Measurements from ENCODE around the gene SPSB2.
A peak's percentile ranks its signal among the peaks of the same experiment; 100 is the strongest.

Gene SPSB2

GRCh38 chr12:6829536-6830220, 43.4 kb downstream of the SPSB2 start:
- no peak for DNase-seq

DNA sequence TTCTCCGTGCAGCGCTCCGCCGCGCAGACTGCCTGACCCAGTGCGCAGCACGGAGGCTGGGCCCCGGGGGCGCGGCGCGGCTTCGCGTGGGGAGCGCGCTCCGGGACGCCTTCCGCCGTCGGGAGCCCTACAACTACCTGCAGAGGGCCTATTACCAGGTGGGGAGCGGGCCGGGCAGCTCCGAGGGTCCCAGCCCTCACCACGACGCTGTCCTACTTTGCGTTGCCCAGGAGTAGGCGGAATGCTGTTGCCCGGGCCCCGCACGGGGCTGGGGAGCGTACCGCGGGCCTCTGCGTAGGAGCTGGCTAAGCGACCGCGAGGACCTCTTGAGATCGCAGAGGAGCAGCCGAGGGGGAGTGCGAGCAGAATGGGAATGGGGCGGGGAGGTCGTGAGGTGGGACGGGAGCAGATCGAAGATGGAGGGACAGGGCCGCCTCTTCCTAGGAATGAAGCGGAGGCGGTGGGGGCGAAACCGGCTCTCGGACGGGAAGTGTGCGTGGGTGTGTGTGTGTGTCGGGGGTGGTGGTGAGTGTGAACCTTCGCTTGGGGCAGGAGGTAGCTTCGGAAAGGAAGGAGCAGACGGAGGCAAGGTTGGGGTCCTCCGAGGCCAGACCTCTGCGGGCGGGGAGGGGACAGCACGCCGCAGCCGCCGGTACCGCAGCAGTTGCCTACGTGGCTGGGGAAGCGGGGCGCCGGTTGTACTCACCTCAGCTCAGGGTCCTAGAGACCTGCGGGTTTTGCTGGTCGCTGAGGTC, 44.1 kb downstream of the SPSB2 start:
- no peak for DNase-seq

- DNase-seq, result peak; percentile 24
Measured at GRCh38 chr12:6827982-6828780, 44.9 kb downstream of the SPSB2 start, which contains the start of gene P3H3. P3H3 (plus strand) TSS chr12:6828407; CDS start chr12:6828441, 34 bp downstream.

- DNase-seq, result peak; percentile 63
Measured at GRCh38 chr12:6827437-6827911, 45.6 kb downstream of the SPSB2 start.

- no peak for DNase-seq
Measured at GRCh38 chr12:6826734-6827436, 46.2 kb downstream of the SPSB2 start.

DNA sequence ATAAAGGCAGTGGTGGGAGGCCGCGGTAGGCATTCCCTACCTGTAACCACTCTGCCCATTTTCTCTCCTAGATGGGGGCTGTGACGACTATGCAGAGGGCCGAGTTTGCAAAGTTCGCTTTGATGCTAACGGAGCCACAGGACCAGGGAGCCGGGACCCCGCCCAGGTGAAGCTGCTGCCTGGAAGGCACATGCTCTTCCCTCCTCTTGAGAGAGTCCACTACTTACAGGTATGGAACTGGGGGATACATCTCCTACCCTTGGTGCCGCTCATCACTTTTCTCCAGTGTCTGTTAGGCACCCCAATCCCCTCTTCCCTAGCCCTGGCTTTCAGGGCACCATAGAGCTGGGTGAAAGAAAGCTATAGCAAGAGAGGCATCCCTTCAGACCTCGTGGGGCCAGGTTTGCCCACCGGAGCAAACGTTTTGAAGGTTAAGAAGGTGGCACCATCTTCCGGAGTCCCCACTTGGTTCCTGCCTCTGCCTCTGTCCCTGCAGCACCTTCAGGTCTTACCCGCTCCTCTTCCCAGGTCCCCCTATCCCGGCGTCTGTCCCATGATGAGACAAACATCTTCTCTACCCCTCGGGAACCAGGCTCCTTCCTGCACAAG, 46.9 kb downstream of the SPSB2 start:
- DNase-seq, result no peak

GRCh38 chr12:6825398-6826124, 47.5 kb downstream of the SPSB2 start:
- DNase-seq, result peak; percentile 60

DNA sequence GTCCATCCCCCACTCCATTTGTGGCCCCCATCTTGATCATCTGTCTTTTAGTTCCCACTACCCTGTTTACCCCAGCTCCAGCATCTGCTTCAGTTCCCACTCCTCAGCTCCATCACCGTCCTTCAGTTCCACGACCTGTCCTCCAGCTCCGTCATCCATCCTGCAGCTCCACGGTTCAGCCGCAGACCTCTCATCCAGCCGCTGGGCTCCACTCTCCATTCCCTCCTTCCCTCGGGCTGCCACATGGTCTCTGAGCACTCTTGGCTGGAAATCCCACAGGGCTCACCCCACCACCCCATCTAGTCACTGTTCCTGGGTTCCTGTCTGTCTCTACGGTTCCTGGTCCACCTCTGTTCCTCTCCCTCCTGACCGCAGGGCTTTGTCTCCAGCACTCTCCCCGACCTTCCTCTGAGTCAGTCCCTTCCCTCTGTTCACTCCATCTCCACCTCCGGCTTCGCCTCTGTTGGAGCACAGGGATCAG, 48.2 kb downstream of the SPSB2 start:
- DNase-seq, result no peak

- no peak for DNase-seq
Measured at GRCh38 chr12:6824085-6824775, 48.9 kb downstream of the SPSB2 start.

- peak; percentile 20 for DNase-seq
Measured at GRCh38 chr12:6823182-6824084, 49.7 kb downstream of the SPSB2 start.

GRCh38 chr12:6822426-6823135, 50.5 kb downstream of the SPSB2 start:
- no peak for DNase-seq

DNA sequence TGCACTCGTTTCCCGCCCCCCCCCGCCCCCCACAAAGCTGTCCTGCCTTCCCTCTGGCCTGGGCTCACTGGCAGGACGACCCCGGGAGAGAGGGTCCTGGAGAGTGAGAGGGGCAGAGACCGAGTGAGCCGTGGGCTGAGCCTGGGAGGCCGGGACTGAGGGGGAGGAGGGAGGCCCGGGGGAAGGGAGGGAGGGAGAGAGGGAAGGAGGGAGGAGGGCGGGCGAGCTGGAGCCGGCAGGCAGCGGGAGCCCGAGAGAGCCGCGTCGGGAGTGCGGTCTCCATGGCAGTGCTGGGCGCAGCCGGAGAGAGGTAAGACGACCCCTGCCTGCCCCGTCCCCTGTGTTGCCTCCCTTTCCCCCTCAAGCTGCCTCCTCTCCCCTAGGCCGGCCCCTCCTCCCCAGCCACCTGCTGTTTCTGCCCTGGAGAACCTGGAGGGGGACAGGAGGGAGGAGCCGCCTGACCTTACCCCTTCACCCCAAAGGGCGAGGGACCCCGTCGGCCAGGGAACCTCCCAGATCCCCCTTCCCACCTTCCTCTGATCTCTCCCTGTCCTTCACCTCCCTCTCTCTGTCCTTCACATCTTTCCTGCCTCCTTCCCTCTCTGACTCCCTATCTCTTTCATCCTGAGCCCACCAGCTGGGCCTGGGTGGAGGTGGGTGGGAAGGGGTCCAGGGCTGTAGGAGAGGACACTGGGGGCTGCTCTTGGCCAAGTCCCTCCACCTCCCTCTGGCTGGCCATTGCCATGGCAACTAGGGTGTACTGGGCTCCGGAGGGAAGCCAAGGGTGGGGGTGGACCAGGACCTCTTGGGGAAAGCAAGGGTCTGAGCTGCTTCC, 51.3 kb downstream of the SPSB2 start, which contains the start of gene GPR162:
Gene GPR162, plus strand, starts transcription at position 231 of the 835 bp plus-strand sequence. CDS start 2,078 bp downstream, outside the sequence.
- DNase-seq, result no peak

Data from NCI-H226 (cell line).